ENCODE data around the gene DMRTB1.

Gene DMRTB1

GRCh38 chr1:53511323-53511932 lies 52.2 kb downstream of the DMRTB1 start:
- DNase-seq, result no peak

GRCh38 chr1:53511933-53512806 lies 53.0 kb downstream of the DMRTB1 start:
- no peak for DNase-seq

- no peak for DNase-seq
Observed at GRCh38 chr1:53512807-53513755, 53.9 kb downstream of the DMRTB1 start.

- DNase-seq, result no peak
Observed at GRCh38 chr1:53513846-53514245, 54.6 kb downstream of the DMRTB1 start.

GRCh38 chr1:53514436-53514835 lies 55.2 kb downstream of the DMRTB1 start:
- DNase-seq, result no peak

GRCh38 chr1:53516181-53516580 lies 57.0 kb downstream of the DMRTB1 start:
- no peak for DNase-seq

All from activated CD4-positive, alpha-beta T cell treated with anti-CD3 and anti-CD28 coated beads for 1 hour (primary cell).